ENCODE measurements around the gene UQCRC1.

Gene UQCRC1

DNA sequence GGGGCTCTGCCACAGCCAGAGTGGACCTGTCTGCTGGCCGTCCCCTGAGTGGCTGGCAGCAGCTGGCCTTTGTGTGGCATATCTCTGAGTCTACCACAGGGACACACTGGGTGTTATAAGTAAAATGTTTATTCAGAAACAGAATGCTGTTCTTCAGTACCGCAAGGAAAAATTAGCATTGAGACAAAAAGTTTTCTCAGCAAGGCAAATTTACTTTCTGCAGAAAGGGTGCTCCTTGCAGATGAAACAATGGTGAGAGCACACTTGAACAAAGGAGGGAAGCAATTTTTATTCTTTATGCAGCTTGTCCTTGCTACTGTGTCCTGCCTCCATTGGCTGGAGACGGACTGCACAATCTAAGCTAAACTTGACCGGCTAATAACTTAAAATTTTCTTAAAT lies 8.1 kb upstream of the UQCRC1 start:
- H3K9me3 ChIP-seq (ENCODE audit: low read length): peaks cover 9% of the 10 kb centered on the region
- H3K9me2 ChIP-seq (ENCODE audit: low read depth, low read length): no peaks in the 10 kb centered on the region
- no peaks in the 10 kb centered on the region for H3K27me3 ChIP-seq (ENCODE audit: insufficient read depth, low read length)
- H3K79me2 ChIP-seq (ENCODE audit: insufficient read depth, low read length): no peaks in the 10 kb centered on the region
- no peak overlapping the region for H3K4me2 ChIP-seq (ENCODE audit: low read length)
- H3K4me3 ChIP-seq (ENCODE audit: low read depth, low read length, poor library complexity, severe bottlenecking): no peak overlapping the region
- no peaks in the 10 kb centered on the region for H3F3A ChIP-seq (ENCODE audit: insufficient read depth, low read length)
- H4K20me1 ChIP-seq (ENCODE audit: insufficient read depth, low read length): no peaks in the 10 kb centered on the region
- H3K27ac ChIP-seq (ENCODE audit: low read depth, low read length, poor library complexity, severe bottlenecking): no peak overlapping the region
- H3K9ac ChIP-seq (ENCODE audit: low read length): no peak overlapping the region
- H3K4me1 ChIP-seq (ENCODE audit: insufficient read depth, low read length, severe bottlenecking): no peaks in the 10 kb centered on the region
- no peak overlapping the region for H2AFZ ChIP-seq (ENCODE audit: low read length)
- H3K36me3 ChIP-seq (ENCODE audit: insufficient read depth, low read length): no peaks in the 10 kb centered on the region
- TF ChIP-seq EZH2 (IDR thresholded peaks at IDR 0.05; ENCODE audit: borderline replicate concordance, low read length): no peak
- TF ChIP-seq, protein P1, sequence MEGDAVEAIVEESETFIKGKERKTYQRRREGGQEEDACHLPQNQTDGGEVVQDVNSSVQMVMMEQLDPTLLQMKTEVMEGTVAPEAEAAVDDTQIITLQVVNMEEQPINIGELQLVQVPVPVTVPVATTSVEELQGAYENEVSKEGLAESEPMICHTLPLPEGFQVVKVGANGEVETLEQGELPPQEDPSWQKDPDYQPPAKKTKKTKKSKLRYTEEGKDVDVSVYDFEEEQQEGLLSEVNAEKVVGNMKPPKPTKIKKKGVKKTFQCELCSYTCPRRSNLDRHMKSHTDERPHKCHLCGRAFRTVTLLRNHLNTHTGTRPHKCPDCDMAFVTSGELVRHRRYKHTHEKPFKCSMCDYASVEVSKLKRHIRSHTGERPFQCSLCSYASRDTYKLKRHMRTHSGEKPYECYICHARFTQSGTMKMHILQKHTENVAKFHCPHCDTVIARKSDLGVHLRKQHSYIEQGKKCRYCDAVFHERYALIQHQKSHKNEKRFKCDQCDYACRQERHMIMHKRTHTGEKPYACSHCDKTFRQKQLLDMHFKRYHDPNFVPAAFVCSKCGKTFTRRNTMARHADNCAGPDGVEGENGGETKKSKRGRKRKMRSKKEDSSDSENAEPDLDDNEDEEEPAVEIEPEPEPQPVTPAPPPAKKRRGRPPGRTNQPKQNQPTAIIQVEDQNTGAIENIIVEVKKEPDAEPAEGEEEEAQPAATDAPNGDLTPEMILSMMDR (IDR thresholded peaks at IDR 0.05; ENCODE audit: low read length): no peak

DNA sequence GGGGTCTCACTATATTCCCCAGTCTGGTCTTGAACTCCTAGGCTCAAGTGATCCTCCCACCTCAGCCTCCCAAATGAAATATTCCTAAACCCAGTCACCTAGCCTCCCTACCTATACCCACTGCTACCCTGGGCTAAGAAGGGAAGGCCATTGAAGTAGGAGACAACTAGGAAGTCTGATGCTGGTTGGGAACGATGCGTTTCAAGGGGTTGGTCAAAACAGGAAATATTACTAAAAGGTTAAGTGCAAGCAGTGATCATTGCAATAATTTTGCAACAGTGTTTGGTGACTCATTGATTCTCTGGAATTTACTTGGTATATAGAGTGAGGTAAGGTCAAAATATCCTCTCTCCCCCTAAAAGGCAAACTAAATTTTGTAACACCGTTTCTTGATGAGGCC lies 4.6 kb upstream of the UQCRC1 start:
- no peak overlapping the region for H3K4me3 ChIP-seq (ENCODE audit: low read depth, low read length, poor library complexity, severe bottlenecking)
- H3K4me2 ChIP-seq (ENCODE audit: low read length): no peak overlapping the region
- H3F3A ChIP-seq (ENCODE audit: insufficient read depth, low read length): no peaks in the 10 kb centered on the region
- H3K27me3 ChIP-seq (ENCODE audit: insufficient read depth, low read length): no peaks in the 10 kb centered on the region
- H3K79me2 ChIP-seq (ENCODE audit: insufficient read depth, low read length): no peaks in the 10 kb centered on the region
- H3K27ac ChIP-seq (ENCODE audit: low read depth, low read length, poor library complexity, severe bottlenecking): no peak overlapping the region
- no peak overlapping the region for H2AFZ ChIP-seq (ENCODE audit: low read length)
- H3K9ac ChIP-seq (ENCODE audit: low read length): no peak overlapping the region
- H3K9me2 ChIP-seq (ENCODE audit: low read depth, low read length): no peaks in the 10 kb centered on the region
- no peaks in the 10 kb centered on the region for H3K36me3 ChIP-seq (ENCODE audit: insufficient read depth, low read length)
- TF ChIP-seq, protein P1 (IDR thresholded peaks at IDR 0.05; ENCODE audit: low read length): no peak
- TF ChIP-seq EZH2 (IDR thresholded peaks at IDR 0.05; ENCODE audit: borderline replicate concordance, low read length): no peak
- H3K9me3 ChIP-seq (ENCODE audit: low read length): peaks cover 9% of the 10 kb centered on the region
- peaks cover 7% of the 10 kb centered on the region for H3K4me1 ChIP-seq (ENCODE audit: insufficient read depth, low read length, severe bottlenecking)
- H4K20me1 ChIP-seq (ENCODE audit: insufficient read depth, low read length): no peaks in the 10 kb centered on the region

DNA sequence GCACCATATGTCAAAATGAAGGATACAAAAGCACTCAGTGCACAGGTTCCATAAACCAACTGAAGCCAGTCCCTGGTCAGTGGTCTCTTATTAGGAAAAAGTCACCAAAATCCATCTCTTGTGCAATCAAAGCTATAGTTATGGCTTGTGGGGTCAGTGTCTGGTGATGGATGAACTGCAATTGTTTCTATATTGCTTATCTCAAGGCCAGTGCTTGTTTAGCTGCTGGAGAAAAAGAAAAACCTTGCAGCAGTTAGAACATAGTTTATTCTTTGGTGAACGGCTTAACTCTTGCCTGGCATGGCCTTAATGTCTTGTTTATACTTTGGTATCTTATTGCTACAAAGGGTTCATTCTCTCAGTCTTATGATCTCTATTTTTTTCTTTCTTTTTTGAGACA lies 2.9 kb upstream of the UQCRC1 start:
- Histone ChIP-seq H3K79me2 (ENCODE audit: insufficient read depth, low read length) (peaks cover 8% of the 10 kb centered on the region), H3K9ac (ENCODE audit: low read length) (no peak overlapping the region), H4K20me1 (ENCODE audit: insufficient read depth, low read length) (no peaks in the 10 kb centered on the region), H3F3A (ENCODE audit: insufficient read depth, low read length) (no peaks in the 10 kb centered on the region), H3K9me2 (ENCODE audit: low read depth, low read length) (no peaks in the 10 kb centered on the region), H3K4me1 (ENCODE audit: insufficient read depth, low read length, severe bottlenecking) (peaks cover 18% of the 10 kb centered on the region), H3K27me3 (ENCODE audit: insufficient read depth, low read length) (no peaks in the 10 kb centered on the region), H3K27ac (ENCODE audit: low read depth, low read length, poor library complexity, severe bottlenecking) (no peak overlapping the region), H3K9me3 (ENCODE audit: low read length) (peaks cover 5% of the 10 kb centered on the region), H3K4me2 (ENCODE audit: low read length) (no peak overlapping the region), H3K4me3 (ENCODE audit: low read depth, low read length, poor library complexity, severe bottlenecking) (no peak overlapping the region), H3K36me3 (ENCODE audit: insufficient read depth, low read length) (0 out of 2 replicates have a peak, but pooled peaks cover 4% of the 10 kb centered on the region), H2AFZ (ENCODE audit: low read length) (no peak overlapping the region)
- TF ChIP-seq, protein P1 (IDR thresholded peaks at IDR 0.05; ENCODE audit: low read length): no peak
- TF ChIP-seq EZH2 (IDR thresholded peaks at IDR 0.05; ENCODE audit: borderline replicate concordance, low read length): no peak
